B cell (primary cell): ENCODE results near the gene IER3.
A peak's percentile ranks its signal among the peaks of the same experiment; 100 is the strongest.

ENCODE experiments used
- EZH2 ChIP-seq: IDR thresholded peaks from 2 replicates; pipeline ENCODE4 v1.6.1; 2012; ENCODE audit warnings: borderline replicate concordance, low read depth, mild to moderate bottlenecking, moderate library complexity, low read length; ENCODE audit not compliant: insufficient read depth, poor library complexity, severe bottlenecking
- TF ChIP-seq, protein P1 (sequence below): fragments of 200-600 bp; IDR thresholded peaks from one replicate; pipeline ENCODE4 v1.8.0; 2022; ENCODE audit warnings: antibody characterized with exemption, mild to moderate bottlenecking

GRCh38 chr6:30721198-30722024, 22.9 kb downstream of the IER3 start:
- TF ChIP-seq, protein P1, sequence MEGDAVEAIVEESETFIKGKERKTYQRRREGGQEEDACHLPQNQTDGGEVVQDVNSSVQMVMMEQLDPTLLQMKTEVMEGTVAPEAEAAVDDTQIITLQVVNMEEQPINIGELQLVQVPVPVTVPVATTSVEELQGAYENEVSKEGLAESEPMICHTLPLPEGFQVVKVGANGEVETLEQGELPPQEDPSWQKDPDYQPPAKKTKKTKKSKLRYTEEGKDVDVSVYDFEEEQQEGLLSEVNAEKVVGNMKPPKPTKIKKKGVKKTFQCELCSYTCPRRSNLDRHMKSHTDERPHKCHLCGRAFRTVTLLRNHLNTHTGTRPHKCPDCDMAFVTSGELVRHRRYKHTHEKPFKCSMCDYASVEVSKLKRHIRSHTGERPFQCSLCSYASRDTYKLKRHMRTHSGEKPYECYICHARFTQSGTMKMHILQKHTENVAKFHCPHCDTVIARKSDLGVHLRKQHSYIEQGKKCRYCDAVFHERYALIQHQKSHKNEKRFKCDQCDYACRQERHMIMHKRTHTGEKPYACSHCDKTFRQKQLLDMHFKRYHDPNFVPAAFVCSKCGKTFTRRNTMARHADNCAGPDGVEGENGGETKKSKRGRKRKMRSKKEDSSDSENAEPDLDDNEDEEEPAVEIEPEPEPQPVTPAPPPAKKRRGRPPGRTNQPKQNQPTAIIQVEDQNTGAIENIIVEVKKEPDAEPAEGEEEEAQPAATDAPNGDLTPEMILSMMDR, result peak; percentile 25
- no peak for TF ChIP-seq EZH2
